Measurements from ENCODE around the gene RAB4B.
"Not testable (repeated sequence)": the region's sequence is repeated elsewhere in the genome, so short reads cannot be mapped to it uniquely, and the experiment has no call there.

- not testable (repeated sequence) for TF ChIP-seq POLR2A, CTCF (IDR thresholded peaks at IDR 0.05)
Observed at GRCh38 chr19:40826699-40827385, 48.8 kb downstream of the RAB4B start.
